ENCODE results near the gene SETD2.
"Not testable (repeated sequence)": the region's sequence is repeated elsewhere in the genome, so short reads cannot be mapped to it uniquely, and the experiment has no call there.

The SETD2 gene

GRCh38 chr3:47031041-47031440 lies 132.9 kb downstream of the SETD2 start:
- DNase-seq, result not testable (repeated sequence)

GRCh38 chr3:47028667-47029066 lies 135.2 kb downstream of the SETD2 start:
- DNase-seq, result no peak

GRCh38 chr3:47028146-47028545 lies 135.8 kb downstream of the SETD2 start:
- DNase-seq, result no peak

GRCh38 chr3:47026432-47026831 lies 137.5 kb downstream of the SETD2 start:
- not testable (repeated sequence) for DNase-seq

GRCh38 chr3:47024932-47025331 lies 139.0 kb downstream of the SETD2 start:
- no peak for DNase-seq

GRCh38 chr3:47022641-47023071 lies 141.3 kb downstream of the SETD2 start:
- peak in 2 of 3 experiments; percentile 14 to 43 for DNase-seq

GRCh38 chr3:47020311-47020710 lies 143.6 kb downstream of the SETD2 start:
- no peak for DNase-seq

- DNase-seq, result no peak
Measured at GRCh38 chr3:47019201-47019600, 144.7 kb downstream of the SETD2 start.

- DNase-seq, result no peak
Measured at GRCh38 chr3:47018269-47018611, 145.7 kb downstream of the SETD2 start.

GRCh38 chr3:47017504-47018268 lies 146.2 kb downstream of the SETD2 start:
- no peak for DNase-seq

- DNase-seq, result no peak
Measured at GRCh38 chr3:47016934-47017435, 146.9 kb downstream of the SETD2 start.

GRCh38 chr3:47016086-47016933 lies 147.6 kb downstream of the SETD2 start:
- DNase-seq, result no peak

GRCh38 chr3:47015151-47015550 lies 148.8 kb downstream of the SETD2 start:
- no peak for DNase-seq

- DNase-seq, result no peak
Measured at GRCh38 chr3:47014036-47014435, 149.9 kb downstream of the SETD2 start.

GRCh38 chr3:47013231-47013630 lies 150.7 kb downstream of the SETD2 start:
- no peak for DNase-seq

- DNase-seq, result no peak
Measured at GRCh38 chr3:47012342-47013230, 151.3 kb downstream of the SETD2 start.

GRCh38 chr3:47011371-47011770 lies 152.5 kb downstream of the SETD2 start:
- no peak for DNase-seq

- no peak for DNase-seq
Measured at GRCh38 chr3:47010910-47011309, 153.0 kb downstream of the SETD2 start.

- DNase-seq, result peak in 1 of 3 experiments; percentile 23
Measured at GRCh38 chr3:47010111-47010712, 153.7 kb downstream of the SETD2 start.

GRCh38 chr3:47009225-47010110 lies 154.4 kb downstream of the SETD2 start:
- peak; percentile 85 to 92 (median 90) for DNase-seq

- no peak for DNase-seq
Measured at GRCh38 chr3:47008851-47009224, 155.1 kb downstream of the SETD2 start.

Data from NCI-H1417 (cell line).